AG08395 (cell line): ENCODE data around the gene ADI1.

Experiments
- DNase-seq: peaks from one replicate; pipeline ENCODE4 v3.0.0; 2012; ENCODE audit warnings: mixed read lengths, low spot score

Gene ADI1

DNA sequence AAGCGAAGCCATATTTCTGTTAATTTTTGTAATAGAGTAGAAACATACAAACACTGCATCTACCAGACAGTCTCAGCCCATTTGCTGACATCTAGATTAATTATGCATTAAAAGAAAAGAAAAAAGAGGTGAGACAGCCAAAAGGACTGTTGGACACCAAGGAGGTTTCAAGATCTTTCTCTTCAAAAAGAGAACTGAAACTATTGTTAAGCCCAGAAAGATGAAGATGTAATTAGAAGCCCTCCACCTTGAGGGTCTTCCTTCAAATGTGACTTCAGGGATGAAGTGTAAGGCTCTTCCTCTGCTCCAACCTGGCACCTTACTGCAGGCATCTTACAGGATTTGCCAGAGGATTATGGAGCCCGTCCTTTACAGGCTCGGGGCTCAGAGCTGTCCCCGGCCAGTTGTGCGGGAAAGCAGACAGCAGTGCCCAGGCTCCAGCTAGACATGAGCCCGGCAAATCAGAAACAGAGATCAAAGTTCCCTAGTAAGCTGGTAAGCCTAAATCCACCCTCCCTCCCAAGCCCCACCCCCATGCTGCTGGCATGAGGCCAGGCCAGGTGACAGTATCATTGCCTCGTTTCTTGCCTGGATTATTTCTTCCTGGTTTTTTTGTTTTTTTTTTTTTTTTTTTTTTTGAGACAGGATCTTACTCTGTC, 38.9 kb downstream of the ADI1 start:
- no peak for DNase-seq

DNA sequence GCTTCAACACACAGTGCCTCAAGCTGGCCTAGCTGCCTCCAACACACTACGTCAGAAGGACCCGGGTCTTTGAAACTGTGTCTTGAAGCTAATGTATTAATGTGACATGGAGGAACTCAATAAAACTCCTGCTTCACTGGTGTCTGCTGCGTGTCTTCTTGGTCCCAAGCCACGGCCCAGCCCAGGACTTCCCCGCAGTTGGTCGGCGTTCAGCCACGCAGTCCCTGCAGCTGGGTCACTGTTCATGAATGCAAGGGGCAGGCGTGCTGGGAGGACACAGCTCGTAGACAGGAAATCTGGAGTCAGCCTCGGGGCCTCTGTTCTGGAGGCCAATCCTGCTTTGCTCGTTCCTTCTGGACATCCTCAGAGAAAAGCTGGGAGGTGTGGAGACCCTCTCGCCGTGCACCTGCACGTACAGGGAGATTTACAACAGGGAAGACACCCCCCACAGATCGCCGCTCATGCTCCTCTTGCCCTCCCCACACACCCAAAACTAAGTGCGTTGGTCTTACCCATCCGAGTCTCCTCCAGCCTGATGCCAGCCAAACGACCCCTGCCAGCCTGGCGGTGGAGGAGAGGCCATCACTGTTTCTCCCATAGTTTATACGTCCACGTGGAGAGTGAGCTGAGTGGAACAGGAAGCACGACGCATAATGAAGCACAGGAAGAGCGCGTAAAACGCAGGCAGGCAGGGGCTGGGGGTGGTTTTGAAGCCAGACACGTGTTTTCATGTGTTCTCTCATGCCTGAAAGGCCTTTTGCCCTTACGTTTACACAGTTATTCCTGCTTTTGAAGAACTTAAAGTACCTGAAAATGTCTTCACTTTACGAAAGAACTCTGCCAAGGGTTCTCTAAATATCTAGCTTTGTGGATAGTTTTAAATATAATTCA, 39.7 kb downstream of the ADI1 start:
- no peak for DNase-seq

GRCh38 chr2:3478846-3479385, 40.4 kb downstream of the ADI1 start:
- no peak for DNase-seq

DNA sequence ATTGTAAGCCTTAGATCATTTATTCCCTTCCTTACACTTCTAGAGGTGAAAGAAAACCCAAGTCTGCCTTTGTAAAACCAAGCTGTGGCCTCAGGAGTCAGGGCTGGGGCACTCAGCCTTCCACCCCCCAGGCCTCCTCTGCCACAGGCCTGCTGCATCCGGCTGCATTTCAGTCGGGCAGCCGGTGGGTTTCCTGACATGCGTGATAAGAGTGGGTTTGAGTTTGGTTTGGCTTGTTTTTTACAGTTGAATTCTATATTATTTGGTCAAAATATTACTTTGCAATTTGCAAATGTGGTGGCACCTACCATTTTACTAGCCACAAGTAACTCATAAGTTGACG, 42.4 kb downstream of the ADI1 start:
- DNase-seq, result no peak

DNA sequence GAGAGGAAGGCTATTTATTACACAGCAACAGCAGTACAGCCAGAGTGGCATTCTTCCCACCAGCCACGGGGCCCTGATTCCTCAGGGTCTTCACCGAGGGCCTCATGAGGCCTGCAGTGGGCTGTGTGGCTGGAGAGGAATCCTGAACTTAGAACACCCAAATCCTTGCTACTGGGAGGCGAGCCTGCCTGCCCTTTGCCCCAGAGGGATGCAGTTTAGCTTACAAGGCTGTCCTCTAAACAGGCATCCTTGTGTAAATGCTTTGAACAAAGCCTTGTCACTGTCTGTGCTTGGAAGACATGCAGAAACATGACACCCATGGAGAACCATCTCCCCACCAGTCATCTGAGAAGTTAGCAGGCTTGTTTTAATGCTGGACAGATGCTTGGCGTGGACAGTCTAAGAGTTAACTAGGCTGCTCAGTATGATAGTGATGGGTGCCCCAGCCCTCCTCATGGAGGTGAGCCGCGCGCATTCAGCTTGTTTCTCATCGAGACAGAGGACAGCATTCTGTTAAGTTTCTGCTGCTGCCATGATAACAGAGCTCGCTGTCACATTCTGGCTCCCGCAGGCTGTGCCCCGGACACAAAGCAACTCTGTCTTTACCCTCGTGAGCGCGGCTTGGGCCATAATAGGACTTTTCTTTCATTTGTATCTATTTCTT, 42.9 kb downstream of the ADI1 start:
- DNase-seq, result no peak

DNA sequence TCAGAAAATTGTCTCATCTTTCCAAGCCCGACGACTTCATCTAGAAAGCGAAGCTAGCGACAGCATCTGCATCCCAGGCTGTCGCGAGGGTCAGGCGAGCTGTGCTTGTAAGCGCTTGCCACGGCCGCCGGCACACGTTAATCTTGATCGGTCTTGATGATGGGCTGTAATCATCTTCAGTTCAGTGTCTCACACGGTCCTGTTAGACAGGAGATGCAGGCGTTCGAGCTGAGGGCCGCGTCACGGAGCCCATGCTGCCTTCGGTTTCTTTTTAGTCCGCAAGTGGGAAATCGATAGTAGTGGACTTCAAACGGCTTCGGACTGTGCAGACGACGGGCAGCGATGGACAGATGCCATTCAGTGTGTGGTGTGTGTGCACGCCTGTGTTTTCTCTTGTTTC, 43.6 kb downstream of the ADI1 start:
- DNase-seq, result no peak

- DNase-seq, result no peak
Observed at GRCh38 chr2:3472966-3473365, 46.4 kb downstream of the ADI1 start.

DNA sequence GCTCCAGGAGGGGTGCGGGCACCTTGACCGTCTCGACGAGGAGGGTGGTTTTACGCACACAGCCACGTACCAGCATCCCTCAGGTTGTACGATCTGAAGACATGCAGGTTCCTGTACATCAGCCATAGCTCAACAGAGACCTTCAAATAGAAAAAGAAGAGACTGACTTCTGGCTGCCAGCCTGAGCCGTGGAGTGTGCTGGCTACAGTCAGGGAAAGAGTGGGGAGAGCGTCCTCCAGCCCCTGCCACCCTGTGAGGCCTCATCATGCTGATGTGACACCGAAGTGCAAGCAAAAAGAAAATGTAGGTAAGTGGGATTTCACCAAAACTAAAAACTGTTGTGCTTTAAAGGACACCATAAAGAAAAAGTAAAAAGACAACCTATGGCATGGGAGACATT, 47.0 kb downstream of the ADI1 start:
- DNase-seq, result no peak

DNA sequence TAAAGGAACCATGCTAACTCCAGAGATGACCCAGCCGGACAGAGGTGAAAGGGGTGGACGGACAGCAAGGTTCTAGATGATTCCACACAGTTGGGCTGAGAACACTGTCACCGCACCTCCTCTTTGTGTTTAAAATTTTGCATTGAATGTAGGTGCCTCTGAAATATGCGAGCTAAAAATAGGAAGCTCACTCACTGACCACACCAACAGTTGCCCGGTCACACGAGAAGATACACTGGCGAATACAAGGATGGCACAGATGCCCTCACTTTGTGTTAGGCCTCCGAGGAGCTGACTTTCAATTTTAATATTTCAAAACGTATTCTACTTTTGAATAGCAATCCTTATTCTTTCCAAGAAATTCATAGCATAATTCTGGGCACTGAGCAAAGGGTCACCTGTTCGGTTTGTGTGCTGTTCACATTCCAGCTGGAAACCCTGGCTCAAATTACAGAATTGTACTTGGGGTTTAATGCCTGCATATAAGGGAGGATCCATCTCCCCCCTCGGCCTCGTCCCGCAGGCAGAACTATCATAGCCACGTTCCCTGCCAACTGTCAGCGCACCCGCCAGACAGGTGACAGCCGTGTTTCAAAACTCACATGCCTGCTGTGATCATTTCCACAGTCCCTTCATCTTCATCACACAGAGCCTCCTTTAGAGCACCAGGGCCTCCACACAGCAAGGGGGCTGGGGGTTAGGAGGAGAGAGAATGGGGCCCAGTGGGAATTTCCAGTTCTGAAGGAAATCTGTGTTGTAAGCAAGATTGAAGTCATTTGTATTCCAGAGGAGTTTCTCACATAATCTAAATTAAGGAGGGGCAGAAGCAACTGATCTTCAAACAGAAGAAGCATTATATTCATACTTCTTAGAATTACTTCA, 48.2 kb downstream of the ADI1 start:
- no peak for DNase-seq

DNA sequence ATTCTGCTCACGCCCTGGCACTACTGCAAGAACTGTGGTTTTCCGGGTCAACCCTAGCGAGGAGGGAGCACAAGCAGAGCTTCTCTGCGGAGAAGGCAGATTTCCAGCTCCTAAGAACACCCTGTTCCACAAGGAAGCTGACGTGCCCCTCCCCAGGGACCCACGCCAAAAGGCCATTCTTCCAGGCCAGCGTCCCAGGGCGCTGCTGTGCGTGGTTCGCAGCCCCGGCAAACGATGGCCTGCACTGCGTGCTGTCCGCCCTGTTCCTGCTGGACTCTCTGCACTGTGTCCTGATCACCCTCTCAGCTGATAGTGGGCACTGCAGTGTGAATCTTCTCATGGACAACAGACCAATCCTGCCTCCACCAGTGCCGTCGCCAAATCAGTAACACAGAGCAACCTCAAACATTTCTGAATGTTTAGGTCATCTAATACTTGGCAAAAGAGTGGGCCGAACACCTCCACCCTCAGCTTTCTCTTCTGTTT, 49.1 kb downstream of the ADI1 start:
- DNase-seq, result peak; percentile 91

DNA sequence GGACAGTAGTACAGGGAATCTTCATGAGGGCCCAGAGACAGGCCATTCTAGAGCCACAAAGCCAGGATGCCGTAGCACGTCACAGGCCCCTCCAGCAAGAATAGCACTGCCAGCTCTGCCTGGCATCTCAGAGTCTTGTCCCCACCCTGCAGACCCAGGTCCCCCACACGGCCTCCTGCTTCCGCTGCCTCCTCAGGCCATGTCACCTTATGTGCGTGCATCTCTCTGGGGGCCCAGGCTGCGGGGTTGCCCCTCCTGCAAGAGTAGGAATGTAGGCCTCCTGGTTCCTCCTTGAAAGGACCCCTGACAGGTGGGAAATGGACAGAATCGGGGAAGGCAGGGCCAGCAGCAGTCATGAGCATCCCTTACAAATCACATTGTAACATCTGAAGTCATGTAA, 49.8 kb downstream of the ADI1 start:
- DNase-seq, result no peak

DNA sequence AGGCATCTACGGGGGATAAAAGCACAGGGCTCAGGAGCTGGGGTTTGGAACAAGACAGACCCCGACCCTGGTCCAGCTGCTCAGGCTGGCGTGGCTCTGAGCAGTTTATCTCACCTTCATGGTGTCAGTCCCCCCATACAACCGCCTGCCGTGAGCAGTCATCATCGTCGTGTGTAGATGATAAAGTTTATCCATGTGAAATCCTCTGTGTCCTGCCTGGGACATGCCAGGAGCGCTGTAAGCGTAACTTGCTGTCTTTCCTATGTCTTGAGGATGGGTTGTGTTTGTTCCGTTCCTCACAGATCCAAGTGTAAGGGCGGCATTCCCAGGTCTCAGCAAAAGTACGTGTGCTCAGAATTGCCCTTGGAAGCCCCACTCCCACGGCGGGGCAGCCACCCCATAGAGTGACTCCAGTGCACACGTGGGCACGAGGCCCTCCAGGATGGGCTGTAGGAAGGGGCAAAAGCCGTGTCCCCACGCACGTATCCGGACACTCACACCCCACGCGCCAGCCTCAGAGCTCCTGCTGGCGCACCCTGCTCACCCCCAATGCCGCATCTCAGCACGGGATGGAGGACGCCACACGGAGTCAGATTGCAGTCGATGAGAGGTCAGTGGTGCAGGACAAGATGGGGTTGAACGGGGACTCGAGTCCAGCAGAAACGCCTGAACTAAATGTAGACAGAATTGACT, 50.9 kb downstream of the ADI1 start:
- DNase-seq, result no peak

DNA sequence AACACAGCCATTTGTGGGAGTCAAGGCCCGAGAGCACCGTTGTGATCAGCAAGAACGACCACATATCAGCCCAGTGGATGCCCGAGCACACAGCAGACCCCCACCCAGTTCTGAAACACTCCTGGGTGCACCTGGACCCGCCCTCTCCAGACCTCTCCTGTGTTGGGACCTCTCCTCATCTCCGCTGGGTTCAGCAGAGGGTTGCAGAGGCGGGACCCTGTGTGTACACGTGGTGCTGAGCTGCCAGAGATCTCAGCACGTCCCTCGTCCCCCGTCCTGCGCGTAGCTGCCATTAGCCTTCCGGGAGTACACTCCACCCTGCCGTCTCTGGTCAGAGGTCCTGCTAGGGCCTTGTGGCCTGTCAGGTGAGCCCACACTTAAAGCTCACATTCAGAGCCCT, 51.7 kb downstream of the ADI1 start:
- DNase-seq, result no peak

DNA sequence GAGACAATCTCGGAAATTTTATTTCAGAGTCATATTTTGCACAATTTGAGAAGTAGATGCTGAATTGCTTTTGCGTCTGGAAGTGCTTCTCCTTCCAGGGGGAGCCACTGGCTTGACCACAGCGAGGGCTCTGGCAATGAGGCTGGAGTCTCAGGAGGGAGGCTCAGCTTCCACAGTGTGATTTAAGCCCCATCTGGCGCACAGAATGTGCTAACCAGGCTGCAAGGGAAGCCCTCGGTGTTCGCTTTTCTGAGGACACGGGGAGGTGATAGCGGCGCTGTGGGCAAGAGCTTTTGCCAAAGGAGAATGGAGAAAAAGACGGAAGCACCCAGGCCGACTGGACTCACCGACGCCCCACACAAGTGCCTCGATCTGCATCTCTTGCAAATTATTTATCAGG, 52.4 kb downstream of the ADI1 start:
- DNase-seq, result no peak

- DNase-seq, result no peak
Observed at GRCh38 chr2:3466482-3466863, 52.9 kb downstream of the ADI1 start.

DNA sequence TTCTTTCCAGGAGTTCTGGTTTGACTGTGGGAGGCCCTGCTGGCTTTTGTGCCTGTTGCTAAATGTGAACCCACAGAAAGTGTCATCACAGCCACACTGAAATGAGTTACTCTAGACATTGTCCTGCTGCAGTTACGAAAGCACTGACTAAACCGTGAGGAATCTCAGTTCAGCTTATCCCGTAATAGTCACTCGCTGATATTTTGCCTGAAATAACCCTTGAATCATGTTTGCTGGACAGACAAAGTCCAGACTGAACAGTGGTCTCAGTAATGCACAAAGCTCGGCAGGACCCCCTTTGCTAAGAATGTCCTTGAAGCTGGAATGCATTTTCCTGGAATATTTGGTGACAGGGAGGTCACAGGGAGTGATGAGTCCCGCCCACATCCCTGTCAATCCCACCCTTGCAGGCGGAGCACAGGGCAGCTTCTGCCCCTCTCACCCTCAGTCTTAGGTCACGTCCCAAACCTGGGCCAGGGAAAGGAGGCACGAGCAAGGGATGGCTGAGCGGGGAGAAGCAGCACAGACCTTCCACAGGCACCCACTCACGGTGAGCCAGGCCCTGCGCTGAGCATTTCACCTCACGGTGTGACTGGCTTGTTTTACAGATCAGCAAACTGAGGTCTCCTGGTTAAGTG, 53.4 kb downstream of the ADI1 start:
- DNase-seq, result peak; percentile 94

DNA sequence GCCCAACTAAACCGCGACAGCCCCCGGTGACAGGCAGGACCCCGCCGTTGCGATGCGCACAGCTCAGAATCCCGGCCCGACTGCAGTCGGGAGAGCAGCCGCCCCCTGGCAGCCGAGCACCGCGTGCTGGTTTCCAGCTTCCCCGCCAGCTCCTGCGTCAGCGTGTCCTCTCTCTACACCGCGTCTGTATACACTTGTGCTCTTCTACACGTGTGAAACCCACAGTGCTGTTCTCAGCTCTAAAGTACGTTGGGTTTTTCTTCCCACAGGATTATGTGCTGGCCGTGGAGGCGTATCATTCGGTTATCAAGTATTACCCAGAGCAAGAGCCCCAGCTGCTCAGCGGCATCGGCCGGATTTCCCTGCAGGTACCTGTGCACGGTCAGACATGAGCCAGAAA, 54.0 kb downstream of the ADI1 start:
- no peak for DNase-seq

DNA sequence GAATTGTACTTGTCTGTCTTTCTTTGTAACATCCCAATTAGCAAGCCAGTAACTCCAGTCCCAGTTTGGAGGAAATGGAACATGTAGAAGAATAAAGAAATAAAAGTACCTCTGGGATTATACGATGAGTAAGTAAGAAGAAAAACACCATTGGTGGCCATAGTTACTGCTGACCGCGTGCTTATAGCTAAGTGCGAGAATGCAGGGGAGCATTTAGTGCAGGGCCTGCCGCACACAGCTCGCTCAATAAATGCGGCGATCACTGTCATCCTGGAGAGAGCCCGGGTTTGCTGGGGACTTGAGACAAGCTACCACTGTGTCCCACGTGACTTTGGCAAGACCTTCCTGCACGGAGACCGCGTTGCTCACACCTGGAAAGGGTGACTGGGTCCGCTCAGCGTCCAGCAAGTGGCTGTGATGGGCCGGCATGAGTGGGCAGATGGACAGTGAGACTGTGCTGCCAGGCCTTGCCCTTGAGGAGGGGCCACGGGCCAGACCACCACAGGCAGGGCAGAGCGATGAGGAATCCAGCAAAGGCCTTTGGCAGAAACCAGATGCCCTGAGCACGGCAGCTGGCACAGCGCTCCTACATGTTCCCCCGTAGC, 54.8 kb downstream of the ADI1 start:
- DNase-seq, result no peak

- DNase-seq, result no peak
Observed at GRCh38 chr2:3463944-3464343, 55.4 kb downstream of the ADI1 start.

DNA sequence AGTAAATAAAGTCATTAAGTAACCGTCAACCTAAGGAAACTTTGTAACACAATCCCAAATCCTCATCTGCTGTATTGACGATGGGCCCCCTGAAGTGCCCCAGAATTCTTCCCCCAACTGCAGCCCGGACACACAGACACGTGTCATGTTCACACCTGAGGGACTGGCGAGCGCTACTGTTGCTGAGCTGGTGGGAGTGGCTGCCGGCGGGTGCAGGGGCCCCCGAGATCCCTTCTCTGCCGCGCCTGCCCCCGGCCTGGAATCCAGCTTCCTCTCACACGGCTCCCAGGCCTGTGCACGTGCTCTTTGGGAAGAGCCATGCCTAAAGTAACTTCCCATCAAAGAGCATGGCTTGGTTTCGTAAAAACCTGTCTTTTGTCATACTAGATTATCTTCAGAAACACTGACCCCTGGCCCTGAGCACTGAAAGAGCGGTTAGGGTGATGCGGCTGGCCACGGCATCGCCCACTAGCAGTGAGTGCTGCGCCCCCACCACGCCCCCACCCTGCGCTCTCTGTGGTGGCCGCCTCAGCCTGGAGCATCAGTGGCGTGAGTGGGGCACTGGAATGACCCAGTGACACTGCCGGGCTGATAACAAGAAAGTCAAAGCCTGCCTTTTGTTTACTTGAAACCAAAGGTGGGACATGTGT, 56.0 kb downstream of the ADI1 start:
- no peak for DNase-seq
